RWPE1 (cell line): Measurements from ENCODE around the gene PTPRQ.

Experiments
- CTCF ChIA-PET: fragments of 350-600 bp; sonication (Branson Sonifier 250); formaldehyde crosslinking; extraction: SDS; loops from one replicate; lab custom pipeline; 2021; lab: Yijun Ruan, JAX
- POLR2A ChIA-PET: fragments of 400-600 bp; formaldehyde crosslinking; extraction: SDS; loops from one replicate; lab custom pipeline; 2020; ENCODE audit warnings: antibody characterized with exemption; ENCODE audit not compliant: low non-redundant PET; lab: Yijun Ruan, JAX
- DNase-seq: peaks from one replicate; pipeline ENCODE4 v3.0.0; 2012; ENCODE audit warnings: low spot score
- H3K27ac ChIP-seq: fragments of 450-650 bp; 2 replicates; pipeline ENCODE4 v1.5.1; 2017
- TF ChIP-seq, protein P1 (sequence below): fragments of 450-650 bp; conservative IDR thresholded peaks from 2 replicates; pipeline ENCODE4 v1.5.1; 2017; ENCODE audit warnings: low read depth, mild to moderate bottlenecking

The PTPRQ gene

DNA sequence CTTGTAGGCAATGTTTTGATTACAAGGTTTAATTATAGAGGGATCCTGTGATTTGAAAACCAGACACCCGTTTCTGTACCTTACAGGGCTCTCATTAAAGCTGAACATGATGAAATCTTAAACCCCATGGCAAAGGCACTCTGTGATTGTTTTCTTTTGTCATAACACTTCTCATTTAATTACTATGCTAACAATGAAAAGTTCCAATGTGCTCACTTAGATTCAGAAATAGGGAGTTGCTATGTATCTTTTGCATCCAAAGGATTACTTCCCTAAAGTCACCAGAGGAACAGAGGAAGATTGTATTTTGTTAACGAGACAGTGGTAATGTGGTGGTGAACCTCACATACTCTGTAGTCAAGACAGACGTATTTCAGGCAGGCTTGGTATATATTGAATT lies 181.9 kb downstream of the PTPRQ start:
- TF ChIP-seq, protein P1, sequence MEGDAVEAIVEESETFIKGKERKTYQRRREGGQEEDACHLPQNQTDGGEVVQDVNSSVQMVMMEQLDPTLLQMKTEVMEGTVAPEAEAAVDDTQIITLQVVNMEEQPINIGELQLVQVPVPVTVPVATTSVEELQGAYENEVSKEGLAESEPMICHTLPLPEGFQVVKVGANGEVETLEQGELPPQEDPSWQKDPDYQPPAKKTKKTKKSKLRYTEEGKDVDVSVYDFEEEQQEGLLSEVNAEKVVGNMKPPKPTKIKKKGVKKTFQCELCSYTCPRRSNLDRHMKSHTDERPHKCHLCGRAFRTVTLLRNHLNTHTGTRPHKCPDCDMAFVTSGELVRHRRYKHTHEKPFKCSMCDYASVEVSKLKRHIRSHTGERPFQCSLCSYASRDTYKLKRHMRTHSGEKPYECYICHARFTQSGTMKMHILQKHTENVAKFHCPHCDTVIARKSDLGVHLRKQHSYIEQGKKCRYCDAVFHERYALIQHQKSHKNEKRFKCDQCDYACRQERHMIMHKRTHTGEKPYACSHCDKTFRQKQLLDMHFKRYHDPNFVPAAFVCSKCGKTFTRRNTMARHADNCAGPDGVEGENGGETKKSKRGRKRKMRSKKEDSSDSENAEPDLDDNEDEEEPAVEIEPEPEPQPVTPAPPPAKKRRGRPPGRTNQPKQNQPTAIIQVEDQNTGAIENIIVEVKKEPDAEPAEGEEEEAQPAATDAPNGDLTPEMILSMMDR = no peak
- no peak overlapping the region for H3K27ac ChIP-seq
- POLR2A ChIA-PET = no interaction called here
- CTCF ChIA-PET = no interaction called here
- DNase-seq = no peak

GRCh38 chr12:80627782-80628181 lies 183.7 kb downstream of the PTPRQ start:
- ChIA-PET POLR2A (no interaction called here), CTCF (no interaction called here)
- DNase-seq = no peak
- no peak overlapping the region for H3K27ac ChIP-seq
- TF ChIP-seq, protein P1 = no peak

DNA sequence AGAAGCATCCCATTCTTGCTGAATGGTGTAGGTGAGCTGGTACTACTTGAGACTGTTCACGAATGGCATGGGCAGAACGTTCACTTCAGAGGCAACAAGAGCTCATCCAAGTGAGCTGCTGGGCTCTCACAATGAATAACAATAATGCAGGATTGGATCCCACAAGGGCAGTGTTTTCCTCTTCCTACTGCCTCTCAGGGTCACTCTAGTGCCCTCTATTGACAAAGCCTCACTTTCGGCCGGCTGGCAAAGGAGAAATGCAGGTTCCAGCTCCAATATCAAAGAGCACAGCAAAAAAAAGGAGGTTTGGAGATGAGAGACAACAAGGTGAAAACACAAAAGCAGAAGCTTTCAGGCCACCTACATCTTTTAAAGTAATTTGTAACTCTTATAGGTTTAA lies 188.8 kb downstream of the PTPRQ start:
- ChIA-PET CTCF (interaction anchor here (0.6 kb wide), 1 partner anchor 213 kb away, joined by 3 read pairs; no protein-coding TSS in a partner anchor), POLR2A (no interaction called here)
- TF ChIP-seq, protein P1 = no peak
- no peak overlapping the region for H3K27ac ChIP-seq
- DNase-seq = no peak

DNA sequence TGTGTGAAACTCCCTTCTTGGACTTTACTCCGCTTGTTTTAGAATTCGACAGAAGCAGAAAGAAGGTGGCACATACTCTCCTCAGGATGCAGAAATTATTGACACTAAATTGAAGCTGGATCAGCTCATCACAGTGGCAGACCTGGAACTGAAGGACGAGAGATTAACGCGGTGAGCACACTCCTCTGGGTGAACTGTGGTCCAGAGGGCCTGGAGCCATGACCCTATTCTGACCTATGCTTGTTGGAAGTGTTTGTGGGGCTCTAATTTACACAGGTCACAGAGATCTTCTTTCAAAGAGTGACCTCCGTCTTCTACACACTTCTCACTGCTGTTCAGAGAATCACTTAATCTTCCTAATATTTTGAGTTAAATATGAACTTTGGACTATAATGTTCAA lies 190.9 kb downstream of the PTPRQ start:
- TF ChIP-seq, protein P1 = no peak
- DNase-seq = no peak
- CTCF ChIA-PET = interaction anchor here (0.6 kb wide), 1 partner anchor 77 kb away, joined by 8 read pairs; no protein-coding TSS in a partner anchor

DNA sequence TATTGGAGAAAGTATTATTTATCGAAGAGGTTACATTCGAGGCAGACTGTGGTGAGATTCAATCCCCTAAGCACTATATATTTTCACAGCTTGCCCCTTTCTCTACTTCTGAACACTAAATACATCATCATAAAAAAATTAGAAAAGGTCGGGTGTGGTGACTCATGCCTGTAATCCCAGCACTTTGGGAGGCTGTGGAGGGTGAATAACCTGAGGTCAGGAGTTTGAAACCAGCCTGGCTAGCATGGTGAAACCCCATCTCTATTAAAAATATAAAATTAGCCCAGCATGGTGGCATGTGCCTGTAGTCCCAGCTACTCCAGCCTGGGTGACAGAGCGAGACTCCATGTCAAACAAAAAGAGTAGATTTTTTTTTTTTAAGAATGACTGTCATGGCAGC lies 192.8 kb downstream of the PTPRQ start:
- H3K27ac ChIP-seq = no peak overlapping the region
- POLR2A ChIA-PET = no interaction called here
- CTCF ChIA-PET = interaction anchor here (0.6 kb wide), 1 partner anchor 250 kb away, joined by 3 read pairs; no protein-coding TSS in a partner anchor
- DNase-seq = no peak
- TF ChIP-seq, protein P1 = no peak

More for the DNA sequence above, 190.9 kb downstream of the PTPRQ start:
- POLR2A ChIA-PET = no interaction called here
- no peak overlapping the region for H3K27ac ChIP-seq

DNA sequence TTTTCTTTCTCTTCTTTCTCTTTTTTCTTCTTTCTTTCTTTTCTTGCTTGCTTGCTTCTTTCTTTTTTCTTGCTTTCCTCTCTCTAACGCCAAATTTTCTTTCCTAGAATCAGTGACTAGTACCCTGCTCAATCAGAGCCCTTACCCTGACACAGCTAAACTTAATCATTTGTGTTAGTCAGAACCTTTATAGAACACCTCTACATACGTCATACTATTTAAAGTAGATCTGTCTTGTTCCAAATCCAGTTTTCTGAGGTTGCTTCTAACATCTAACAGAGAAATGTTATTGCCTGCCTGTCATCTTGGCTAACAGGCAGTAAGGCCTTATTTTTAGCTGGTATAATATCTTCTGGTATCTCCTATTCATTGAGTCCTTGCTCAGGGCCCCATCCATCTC lies 197.9 kb downstream of the PTPRQ start:
- TF ChIP-seq, protein P1 = no peak
- CTCF ChIA-PET = interaction anchor here (0.6 kb wide), 1 partner anchor 452 kb away, joined by 3 read pairs; no protein-coding TSS in a partner anchor
- DNase-seq = no peak
- POLR2A ChIA-PET = no interaction called here
- H3K27ac ChIP-seq = no peak overlapping the region

- DNase-seq = no peak
- TF ChIP-seq, protein P1 = no peak
- ChIA-PET CTCF (no interaction called here), POLR2A (no interaction called here)
- no peak overlapping the region for H3K27ac ChIP-seq
Observed at GRCh38 chr12:80643961-80644360, 199.9 kb downstream of the PTPRQ start.
